ENCODE results near the gene LRFN2.

Gene LRFN2

DNA sequence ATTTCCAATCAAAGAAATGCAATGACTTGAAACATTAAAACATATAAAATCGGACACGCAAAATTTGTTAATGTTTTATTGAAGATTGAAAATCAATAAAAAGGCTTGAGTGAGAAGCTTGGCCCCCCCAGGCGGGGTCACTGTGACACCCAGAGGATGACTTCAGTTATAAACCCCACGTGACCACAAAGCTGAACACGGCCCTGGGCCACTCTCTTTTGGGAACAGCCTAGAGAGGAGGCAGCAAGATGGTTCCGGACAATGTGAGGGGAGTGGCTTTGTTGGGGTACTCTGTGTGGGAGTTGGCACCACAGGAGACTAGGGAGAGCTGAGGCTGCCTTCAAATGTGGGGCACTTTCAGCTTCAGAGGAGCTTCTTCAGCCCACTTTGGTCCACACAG lies 172.5 kb downstream of the LRFN2 start:
- Mint-ChIP-seq H3K36me3 (no peaks in the 10 kb centered on the region), H3K4me3 (no peak overlapping the region), H3K27ac (no peak overlapping the region), H3K27me3 (no peaks in the 10 kb centered on the region), H3K9me3 (ENCODE audit: low read depth) (no peaks in the 10 kb centered on the region), H3K4me1 (ENCODE audit: low read depth) (no peaks in the 10 kb centered on the region)

DNA sequence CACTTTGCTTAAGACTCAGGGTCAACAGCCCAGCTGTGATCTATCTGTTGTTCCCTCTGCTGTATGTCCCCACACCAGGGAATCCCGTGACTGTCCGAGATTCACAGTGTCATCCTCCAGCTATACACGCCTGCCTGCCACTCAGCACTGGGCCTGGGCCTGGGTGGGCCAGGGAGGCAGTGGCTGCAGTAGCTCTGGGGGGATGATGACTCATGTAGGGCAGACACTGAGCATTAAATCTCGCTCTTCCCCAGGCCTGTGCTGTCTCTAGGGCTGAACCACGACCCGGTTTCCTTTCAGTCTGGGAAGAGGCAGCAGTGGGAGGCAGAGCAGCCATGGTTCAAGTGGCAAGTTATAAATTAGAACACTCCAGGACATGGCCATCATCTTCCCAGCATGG lies 173.9 kb downstream of the LRFN2 start:
- Mint-ChIP-seq H3K27me3 (no peaks in the 10 kb centered on the region), H3K4me1 (ENCODE audit: low read depth) (no peaks in the 10 kb centered on the region), H3K36me3 (no peaks in the 10 kb centered on the region), H3K9me3 (ENCODE audit: low read depth) (no peaks in the 10 kb centered on the region), H3K27ac (no peak overlapping the region), H3K4me3 (no peak overlapping the region)

DNA sequence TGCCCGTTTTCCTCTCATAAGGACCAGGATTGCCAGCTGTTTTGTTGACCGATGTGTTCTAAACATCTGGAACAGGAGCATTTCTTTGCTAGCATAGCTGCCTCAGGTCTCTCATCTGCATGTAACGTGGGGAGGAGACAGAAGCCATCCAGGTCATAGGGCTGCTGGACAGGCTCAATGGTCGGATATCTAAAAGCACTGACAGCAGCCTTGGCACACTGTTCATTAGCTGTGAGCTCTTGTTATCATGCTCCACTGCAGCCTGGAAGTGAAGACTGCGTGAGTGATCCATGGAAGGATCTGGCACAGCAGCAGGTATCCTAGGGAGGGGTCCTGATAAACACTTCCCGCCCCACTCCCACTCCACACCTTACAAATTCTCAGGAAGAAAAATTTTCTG lies 175.3 kb downstream of the LRFN2 start:
- no peaks in the 10 kb centered on the region for H3K36me3 Mint-ChIP-seq
- no peaks in the 10 kb centered on the region for H3K4me1 Mint-ChIP-seq (ENCODE audit: low read depth)
- no peak overlapping the region for H3K27ac Mint-ChIP-seq
- no peaks in the 10 kb centered on the region for H3K9me3 Mint-ChIP-seq (ENCODE audit: low read depth)
- H3K4me3 Mint-ChIP-seq = no peak overlapping the region
- no peaks in the 10 kb centered on the region for H3K27me3 Mint-ChIP-seq

DNA sequence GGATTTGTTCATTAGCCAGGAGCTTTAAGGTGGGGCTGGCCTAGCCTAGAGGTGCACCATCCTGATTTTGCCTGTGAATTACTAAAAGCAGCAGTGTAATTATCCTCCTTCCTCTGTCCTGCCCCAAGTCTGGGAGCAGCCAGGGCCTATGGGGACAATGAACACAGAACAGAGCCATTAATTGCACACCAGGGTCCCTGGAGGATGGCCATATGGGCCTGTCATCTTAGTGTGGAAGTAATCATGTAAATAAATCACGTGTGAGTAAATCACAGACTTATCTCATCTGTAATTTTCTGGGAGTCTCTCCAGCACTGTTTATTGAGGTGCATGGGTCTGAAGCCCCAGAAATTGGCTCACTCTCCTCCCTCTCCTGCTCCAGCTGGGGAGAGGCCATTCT lies 176.3 kb downstream of the LRFN2 start:
- H3K4me1 Mint-ChIP-seq (ENCODE audit: low read depth) = no peaks in the 10 kb centered on the region
- no peaks in the 10 kb centered on the region for H3K27me3 Mint-ChIP-seq
- H3K27ac Mint-ChIP-seq = no peak overlapping the region
- no peaks in the 10 kb centered on the region for H3K36me3 Mint-ChIP-seq
- no peak overlapping the region for H3K4me3 Mint-ChIP-seq
- H3K9me3 Mint-ChIP-seq (ENCODE audit: low read depth) = no peaks in the 10 kb centered on the region

DNA sequence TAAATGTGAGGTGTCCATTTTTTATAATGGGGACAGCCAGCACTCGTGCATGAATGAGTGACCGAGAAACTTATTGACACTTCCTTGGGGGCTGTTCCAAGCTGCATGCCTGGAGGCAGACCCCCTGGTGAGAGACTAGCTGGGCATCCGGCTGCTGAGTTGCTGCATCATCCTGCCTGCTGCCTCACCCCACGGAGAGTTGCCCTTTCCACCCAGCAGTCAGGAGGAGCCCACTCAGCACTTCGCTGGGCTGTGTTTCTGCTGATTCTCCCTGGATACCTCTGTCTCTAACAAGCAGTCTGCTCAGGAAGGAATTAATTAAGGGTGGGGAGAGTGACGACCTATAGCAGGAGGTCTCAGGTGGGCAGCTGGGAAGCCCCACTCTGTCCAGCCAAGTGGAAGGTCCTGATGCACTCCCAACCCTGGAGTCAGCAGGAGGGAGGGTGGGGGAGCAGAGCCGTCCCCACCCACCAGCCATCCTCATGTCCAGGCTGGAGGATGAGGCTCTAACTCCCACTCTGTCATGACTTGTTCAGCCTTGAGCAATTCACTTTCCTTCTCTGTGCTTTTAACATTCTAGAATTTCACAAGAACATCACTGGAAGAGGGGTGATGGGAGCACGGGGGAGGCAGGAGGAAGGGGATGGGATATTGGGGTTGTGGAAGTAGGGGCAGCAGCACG lies 177.3 kb downstream of the LRFN2 start:
- Mint-ChIP-seq H3K9me3 (ENCODE audit: low read depth) (no peaks in the 10 kb centered on the region), H3K27me3 (no peaks in the 10 kb centered on the region), H3K4me3 (no peak overlapping the region), H3K4me1 (ENCODE audit: low read depth) (no peaks in the 10 kb centered on the region), H3K36me3 (no peaks in the 10 kb centered on the region), H3K27ac (no peak overlapping the region)

DNA sequence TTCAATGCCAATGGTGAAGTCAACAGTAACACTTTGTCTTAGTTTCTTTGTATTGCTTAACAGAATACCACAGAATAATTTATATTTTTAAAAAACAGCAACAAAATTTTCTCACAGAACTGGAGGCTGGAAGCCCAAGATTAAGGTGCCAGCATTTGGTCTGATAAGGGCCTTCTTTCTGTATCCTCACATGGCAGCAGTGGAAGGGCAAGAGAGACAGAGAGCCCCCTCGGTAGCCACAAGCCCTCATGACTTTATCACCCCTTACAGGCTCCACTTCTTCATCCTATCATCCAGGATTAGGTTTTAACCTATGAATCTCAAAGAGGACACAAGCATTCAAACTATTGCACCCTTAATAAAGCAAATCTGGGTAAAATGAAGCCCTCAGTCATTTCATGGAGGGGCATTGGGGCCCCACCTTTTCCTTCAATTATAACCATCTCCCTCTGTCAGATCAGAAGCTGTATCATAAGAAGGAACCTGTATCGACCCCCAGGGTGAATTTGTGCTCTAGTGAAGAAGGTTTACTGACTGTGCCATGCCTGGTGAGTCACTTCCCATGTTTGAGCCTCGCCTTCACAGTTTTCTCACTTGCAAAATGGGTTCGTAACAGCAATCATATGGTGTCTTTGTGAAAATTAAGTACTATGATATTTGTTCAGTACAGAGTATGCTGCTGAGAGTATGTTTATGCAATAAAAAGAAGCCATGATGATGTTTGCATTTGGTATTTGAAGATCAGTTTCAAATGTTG lies 178.2 kb downstream of the LRFN2 start:
- Mint-ChIP-seq H3K4me3 (no peak overlapping the region), H3K4me1 (ENCODE audit: low read depth) (no peaks in the 10 kb centered on the region), H3K9me3 (ENCODE audit: low read depth) (no peaks in the 10 kb centered on the region), H3K27ac (no peak overlapping the region), H3K27me3 (no peaks in the 10 kb centered on the region), H3K36me3 (no peaks in the 10 kb centered on the region)

DNA sequence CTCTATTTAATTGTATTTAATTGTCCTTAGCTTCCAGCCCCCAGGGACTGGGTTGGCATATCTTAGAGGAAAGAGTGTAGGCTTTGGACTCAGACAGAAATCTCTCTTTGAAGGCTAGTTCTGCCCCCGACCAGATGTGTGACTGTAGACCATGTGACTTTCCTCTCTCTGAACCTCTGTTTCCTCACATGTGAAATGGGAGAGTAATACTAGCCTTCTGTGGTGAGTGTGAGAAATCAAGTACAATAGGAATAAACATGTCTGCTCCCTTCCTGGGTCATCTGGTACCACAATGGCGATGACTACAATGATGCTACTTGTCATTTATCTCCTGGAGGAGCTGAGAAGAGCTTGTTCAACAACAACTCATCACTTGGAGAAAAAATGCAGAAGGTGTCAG lies 179.9 kb downstream of the LRFN2 start:
- H3K27me3 Mint-ChIP-seq = no peaks in the 10 kb centered on the region
- no peaks in the 10 kb centered on the region for H3K36me3 Mint-ChIP-seq
- no peak overlapping the region for H3K4me3 Mint-ChIP-seq
- no peaks in the 10 kb centered on the region for H3K4me1 Mint-ChIP-seq (ENCODE audit: low read depth)
- no peaks in the 10 kb centered on the region for H3K9me3 Mint-ChIP-seq (ENCODE audit: low read depth)
- H3K27ac Mint-ChIP-seq = no peak overlapping the region

DNA sequence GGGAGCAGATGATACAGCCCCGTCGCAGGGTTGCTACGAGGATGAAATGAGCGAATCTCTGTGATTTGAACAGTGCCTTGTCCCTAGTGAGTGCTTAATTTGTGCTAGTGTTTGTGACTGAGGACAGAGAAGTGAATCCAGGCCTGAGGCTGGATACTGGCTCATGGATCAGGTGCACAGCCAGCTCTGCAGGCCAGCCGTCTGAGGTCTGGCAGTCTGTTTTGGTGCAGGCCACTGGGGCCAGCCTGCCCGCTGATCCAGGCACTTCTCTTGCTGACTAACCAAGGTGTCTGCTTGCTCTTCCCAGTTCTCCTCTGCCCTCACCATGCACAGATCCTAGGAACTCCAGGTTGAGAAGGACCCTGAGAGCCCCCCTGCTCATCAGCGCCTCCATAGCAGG lies 181.0 kb downstream of the LRFN2 start:
- H3K4me1 Mint-ChIP-seq (ENCODE audit: low read depth) = no peaks in the 10 kb centered on the region
- no peaks in the 10 kb centered on the region for H3K9me3 Mint-ChIP-seq (ENCODE audit: low read depth)
- H3K36me3 Mint-ChIP-seq = no peaks in the 10 kb centered on the region

DNA sequence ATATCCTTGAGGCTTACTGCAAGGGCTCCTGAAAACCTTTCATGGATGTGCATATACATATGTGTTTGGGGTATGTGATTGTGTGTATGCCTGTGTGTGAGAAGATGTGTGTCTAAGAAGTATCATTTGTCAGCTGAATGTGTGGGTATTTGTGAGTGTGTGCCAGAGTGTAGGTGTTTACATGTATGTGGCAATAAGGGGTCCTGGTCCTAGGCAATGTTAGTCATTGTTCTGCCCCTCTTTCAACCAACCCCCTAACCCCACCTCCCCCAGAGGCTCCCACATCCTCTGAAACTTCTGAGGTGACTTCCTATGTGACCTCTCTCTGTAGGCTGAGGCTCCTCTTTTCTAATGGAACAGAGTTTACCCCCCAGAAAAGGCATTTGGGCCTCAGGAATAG lies 186.4 kb downstream of the LRFN2 start:
- Mint-ChIP-seq H3K4me1 (ENCODE audit: low read depth) (no peaks in the 10 kb centered on the region), H3K4me3 (no peak overlapping the region), H3K36me3 (no peaks in the 10 kb centered on the region), H3K27ac (no peak overlapping the region), H3K9me3 (ENCODE audit: low read depth) (no peaks in the 10 kb centered on the region), H3K27me3 (no peaks in the 10 kb centered on the region)

More for the DNA sequence above, 181.0 kb downstream of the LRFN2 start:
- no peaks in the 10 kb centered on the region for H3K27me3 Mint-ChIP-seq
- H3K27ac Mint-ChIP-seq = no peak overlapping the region
- no peak overlapping the region for H3K4me3 Mint-ChIP-seq

DNA sequence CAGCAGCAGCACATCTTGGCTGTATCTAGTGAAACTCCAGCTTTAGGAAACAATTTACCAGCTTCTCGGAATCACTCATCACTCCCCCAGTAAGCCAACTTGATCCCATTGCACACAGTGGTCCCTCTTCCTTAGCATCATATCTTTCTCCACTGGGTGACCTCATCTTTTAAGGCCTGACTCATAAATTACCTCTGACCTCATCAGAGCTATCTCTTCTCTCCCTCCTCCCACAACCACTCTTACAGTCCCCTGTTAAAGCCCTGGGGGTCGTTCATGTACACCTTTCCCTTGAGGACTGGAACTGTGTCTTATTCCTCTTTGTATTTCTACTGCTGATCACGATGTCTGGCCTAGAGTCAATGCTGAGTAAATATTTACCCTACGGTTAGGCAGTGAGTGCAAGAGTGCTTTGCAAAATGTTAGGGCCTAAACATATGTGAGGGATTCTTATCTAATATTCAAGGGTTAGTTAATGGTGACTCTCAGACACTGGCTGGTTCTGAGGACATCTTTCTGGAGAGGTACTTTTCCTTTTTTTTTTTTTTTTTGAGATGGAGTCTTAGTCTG lies 187.2 kb downstream of the LRFN2 start:
- Mint-ChIP-seq H3K27me3 (no peaks in the 10 kb centered on the region), H3K4me1 (ENCODE audit: low read depth) (no peaks in the 10 kb centered on the region), H3K9me3 (ENCODE audit: low read depth) (no peaks in the 10 kb centered on the region), H3K27ac (no peak overlapping the region), H3K36me3 (no peaks in the 10 kb centered on the region), H3K4me3 (no peak overlapping the region)

DNA sequence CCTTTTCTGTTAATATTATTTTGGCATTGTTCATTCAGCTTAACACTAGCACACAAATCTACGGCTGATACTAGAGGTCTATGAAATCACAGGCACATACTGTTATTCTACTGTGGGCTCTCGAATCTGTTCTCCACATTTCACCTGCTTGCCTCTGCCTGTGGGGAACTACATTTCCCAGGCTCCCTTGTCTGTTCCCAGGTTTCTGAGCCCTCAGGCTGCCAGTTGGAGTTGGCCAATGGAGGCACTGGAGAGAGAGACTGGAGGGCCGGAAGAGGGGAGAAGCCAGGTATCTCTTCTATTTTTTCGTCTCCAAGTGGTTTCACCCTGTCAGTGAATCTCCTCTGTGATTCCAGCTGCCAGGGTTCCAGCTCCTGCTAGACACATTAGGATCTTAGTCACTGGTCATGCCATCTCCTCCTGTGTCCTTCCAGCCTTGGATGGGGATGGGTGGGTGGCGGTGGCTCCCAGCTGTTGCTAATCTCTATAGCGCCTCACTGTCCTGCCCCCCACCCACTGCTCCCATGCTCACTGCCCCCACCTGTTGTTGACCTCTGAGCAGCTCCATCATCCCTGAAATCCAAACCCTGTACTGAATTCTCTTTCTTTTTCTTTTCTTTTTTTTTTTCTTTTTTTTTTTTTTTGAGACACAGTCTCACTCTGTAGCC lies 188.2 kb downstream of the LRFN2 start:
- Mint-ChIP-seq H3K4me3 (no peak overlapping the region), H3K27me3 (no peaks in the 10 kb centered on the region), H3K36me3 (no peaks in the 10 kb centered on the region), H3K27ac (no peak overlapping the region), H3K4me1 (ENCODE audit: low read depth) (no peaks in the 10 kb centered on the region), H3K9me3 (ENCODE audit: low read depth) (no peaks in the 10 kb centered on the region)

DNA sequence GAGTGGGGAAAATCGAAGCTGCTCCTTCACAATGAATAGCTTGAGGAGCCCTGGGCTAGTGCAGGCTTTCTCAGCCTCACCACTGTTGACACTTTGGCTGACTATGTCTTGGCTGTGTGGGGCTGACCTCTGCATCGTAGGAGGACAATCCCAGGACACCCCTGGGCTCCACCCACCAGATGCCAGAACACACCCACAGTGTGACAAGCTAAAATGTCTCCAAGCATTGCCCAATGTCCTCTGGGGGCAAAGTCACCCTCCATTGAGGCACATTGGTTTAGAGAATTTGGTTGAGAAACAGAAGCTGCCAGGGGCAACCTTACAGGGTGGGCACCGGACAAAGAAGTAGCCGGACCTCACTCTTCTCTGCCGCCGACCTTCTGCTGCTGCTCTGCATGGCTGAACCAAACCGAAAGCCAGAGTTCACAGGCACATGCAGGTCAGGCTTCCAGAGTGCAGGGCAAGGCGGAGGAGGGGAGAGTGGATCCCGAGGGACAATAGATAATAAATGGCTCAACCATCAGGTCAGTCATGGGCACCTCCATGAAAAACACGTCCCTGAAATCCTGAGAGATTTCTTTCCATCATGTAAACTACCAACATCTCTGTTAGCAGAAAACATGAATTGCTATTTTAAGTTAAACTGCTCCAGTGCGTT lies 189.0 kb downstream of the LRFN2 start:
- Mint-ChIP-seq H3K27me3 (no peaks in the 10 kb centered on the region), H3K4me3 (no peak overlapping the region), H3K9me3 (ENCODE audit: low read depth) (no peaks in the 10 kb centered on the region), H3K27ac (no peak overlapping the region), H3K4me1 (ENCODE audit: low read depth) (no peaks in the 10 kb centered on the region), H3K36me3 (no peaks in the 10 kb centered on the region)

DNA sequence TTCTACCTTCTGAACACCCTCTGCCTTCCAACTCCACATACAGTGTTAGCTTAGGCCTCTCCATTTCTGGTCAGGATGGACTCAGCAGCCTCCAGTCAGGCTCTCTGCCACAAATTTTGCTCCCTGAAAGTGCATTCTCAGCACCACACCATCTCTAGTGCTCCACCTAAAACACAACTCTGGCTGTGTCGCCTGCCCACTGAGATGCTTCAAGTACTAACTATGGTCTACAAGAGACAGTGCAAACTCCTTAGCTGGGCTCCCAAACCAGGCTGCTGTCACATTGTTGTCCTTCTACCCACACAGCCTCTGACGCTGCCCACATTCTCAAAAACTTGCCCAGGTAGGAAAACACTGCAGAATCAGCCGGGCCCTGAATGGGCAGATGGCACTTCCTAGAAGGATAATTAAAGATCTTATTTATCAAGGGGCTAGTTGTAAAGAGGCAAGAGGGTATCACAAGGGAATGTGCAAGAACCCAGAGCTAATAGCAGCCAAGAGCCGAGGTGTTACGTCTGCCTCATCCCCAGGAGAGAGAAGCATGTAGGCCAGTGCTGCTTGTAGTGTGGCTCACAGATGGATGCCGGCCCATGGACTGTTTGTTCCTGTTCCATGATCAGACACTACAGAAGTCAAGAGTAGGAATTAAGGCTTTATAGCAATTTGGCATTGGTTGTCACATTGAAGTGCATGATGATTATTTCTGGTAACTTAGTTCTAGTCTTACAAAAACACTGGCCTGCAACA lies 189.7 kb downstream of the LRFN2 start:
- no peak overlapping the region for H3K27ac Mint-ChIP-seq

DNA sequence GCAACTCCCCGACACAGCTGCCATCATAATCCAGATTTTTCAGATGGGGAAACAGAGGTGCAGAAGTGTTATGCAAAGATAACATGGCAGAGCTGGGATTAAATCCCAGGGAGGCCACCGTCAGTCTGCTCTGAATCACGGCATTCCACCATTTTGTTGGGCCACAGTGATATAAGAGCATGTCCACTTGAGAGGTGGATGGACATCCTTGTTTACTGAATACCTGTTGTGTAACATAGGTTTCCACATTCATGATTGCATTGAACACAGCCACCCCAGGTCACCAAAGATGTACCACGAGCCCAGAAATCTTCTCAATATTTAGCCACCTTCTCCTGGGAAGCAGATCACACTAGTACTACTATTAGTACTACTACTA lies 191.5 kb downstream of the LRFN2 start:
- H3K27ac Mint-ChIP-seq = no peak overlapping the region

More for the DNA sequence above, 189.7 kb downstream of the LRFN2 start:
- Mint-ChIP-seq H3K4me1 (ENCODE audit: low read depth) (no peaks in the 10 kb centered on the region), H3K27me3 (no peaks in the 10 kb centered on the region), H3K9me3 (ENCODE audit: low read depth) (no peaks in the 10 kb centered on the region), H3K36me3 (no peaks in the 10 kb centered on the region), H3K4me3 (no peak overlapping the region)

More for the DNA sequence above, 191.5 kb downstream of the LRFN2 start:
- H3K4me1 Mint-ChIP-seq (ENCODE audit: low read depth) = peaks cover 11% of the 10 kb centered on the region
- no peaks in the 10 kb centered on the region for H3K36me3 Mint-ChIP-seq
- H3K4me3 Mint-ChIP-seq = no peak overlapping the region
- no peaks in the 10 kb centered on the region for H3K27me3 Mint-ChIP-seq
- no peaks in the 10 kb centered on the region for H3K9me3 Mint-ChIP-seq (ENCODE audit: low read depth)

Data from activated naive CD8-positive, alpha-beta T cell (primary cell).